ENCODE results near the gene KIF5B.

The KIF5B gene

GRCh38 chr10:31962826-31963588, 93.2 kb downstream of the KIF5B start:
- no peak for FAIRE-seq
- no peak for DNase-seq (ENCODE audit: low spot score)

DNA sequence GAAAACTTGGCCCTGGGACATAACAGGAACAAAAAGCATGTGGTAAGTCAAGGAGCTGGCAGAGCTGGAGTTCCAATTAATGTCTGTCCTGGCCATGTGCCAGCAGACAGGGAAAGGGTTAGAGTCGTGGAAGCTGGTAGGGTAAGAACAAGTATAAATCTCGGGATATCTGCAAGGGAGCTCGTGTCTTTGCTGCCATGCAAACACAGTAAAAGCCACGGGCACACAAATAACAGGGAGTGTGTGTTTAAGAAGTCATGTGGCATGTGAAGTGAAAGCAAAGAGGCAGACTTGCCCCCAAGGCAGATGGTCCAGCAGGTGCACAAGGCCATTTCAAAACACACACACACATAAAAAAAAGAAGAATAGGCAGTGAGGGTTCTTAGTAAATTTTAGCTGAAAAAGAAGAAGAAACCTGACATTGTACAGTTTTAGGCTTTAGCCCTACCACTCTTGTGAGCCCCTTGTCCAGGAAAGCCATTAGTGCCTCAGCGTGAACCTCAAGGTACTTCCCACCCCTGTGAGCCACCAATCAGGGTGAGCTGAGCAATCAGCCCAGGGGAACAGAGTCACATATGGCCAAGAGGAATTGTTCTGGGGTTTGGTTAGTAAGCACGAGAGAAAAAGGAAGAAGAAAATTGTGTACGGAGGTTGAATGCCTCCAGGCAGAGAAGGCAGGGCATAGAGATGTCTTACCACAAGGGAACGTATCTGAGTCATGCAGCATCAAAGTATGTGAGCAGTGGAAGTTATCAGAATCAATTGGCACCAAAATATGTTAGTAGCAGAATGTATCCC, 94.7 kb downstream of the KIF5B start:
- DNase-seq (ENCODE audit: low spot score) = no peak
- no peak for FAIRE-seq

- no peak for FAIRE-seq
Observed at GRCh38 chr10:31959461-31960173, 96.6 kb downstream of the KIF5B start.

More at GRCh38 chr10:31959461-31960173, 96.6 kb downstream of the KIF5B start:
- no peak for DNase-seq (ENCODE audit: low spot score)
